Measurements from ENCODE around the gene R3HDM1. TPM values are rescaled to one million over a fixed set of nuclear protein-coding genes. Genes with fewer than 3 reads are reported as not detected.

The R3HDM1 gene
- total and polyA plus RNA-seq, 4 donors, result 5.4 to 27.8 (median 13.2) TPM

DNA sequence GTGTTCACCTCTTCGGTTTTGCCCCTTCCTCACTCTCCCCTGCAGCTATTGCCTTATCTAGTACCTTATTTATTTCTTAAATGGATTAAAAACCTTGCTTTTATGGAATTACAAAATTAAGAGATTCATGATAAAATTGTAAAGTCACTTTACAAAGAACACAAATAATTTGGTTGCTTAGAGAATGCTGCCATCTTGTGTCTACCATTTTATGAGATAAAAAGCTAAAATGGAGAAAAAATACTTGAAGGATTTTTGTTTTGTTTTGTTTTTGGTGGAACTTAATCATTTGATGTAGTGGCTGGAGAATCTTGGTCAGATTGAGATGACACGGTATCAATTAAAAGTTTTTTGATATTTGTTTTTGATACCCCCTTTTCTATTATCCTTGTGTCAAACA is 69.6 kb downstream of the R3HDM1 start:
- DNase-seq (peak in 2 of 3 donors; percentile 26 to 43), ATAC-seq (ENCODE audit: insufficient read depth, low FRiP score) (no peak)
- Histone ChIP-seq H3K9ac (ENCODE audit: insufficient read depth in 1 of 2, low read length in 2 of 2) (no peak overlapping the region), H3K9me3 (ENCODE audit: control insufficient read depth in 4 of 4, insufficient read depth in 3 of 4, low read length in 3 of 4) (no peaks in the 10 kb centered on the region), H3K27ac (ENCODE audit: low read depth in 1 of 2, low read length in 1 of 2) (no peak overlapping the region), H3K36me3 (ENCODE audit: control insufficient read depth in 4 of 4, insufficient read depth in 4 of 4, low read length in 4 of 4) (peaks cover 2 to 6% (median 5%) of the 10 kb centered on the region in 4 donors), H3K4me3 (no peak overlapping the region), H3K27me3 (ENCODE audit: control insufficient read depth in 3 of 3, insufficient read depth in 3 of 3, low read length in 2 of 3) (no peaks in the 10 kb centered on the region), H3K4me1 (ENCODE audit: control insufficient read depth in 5 of 5, insufficient read depth in 5 of 5, low read length in 5 of 5) (no peaks in the 10 kb centered on the region)
- 95% methylated on average over 2 of the region's 2 CpGs for WGBS, 2 donors
- no peak for TF ChIP-seq CTCF (IDR thresholded peaks at IDR 0.05; ENCODE audit: control extremely low read depth, extremely low read depth)

GRCh38 chr2:135603543-135603942 is 72.3 kb downstream of the R3HDM1 start:
- Histone ChIP-seq H3K4me3 (no peak overlapping the region), H3K27me3 (ENCODE audit: control insufficient read depth in 3 of 3, insufficient read depth in 3 of 3, low read length in 2 of 3) (no peaks in the 10 kb centered on the region), H3K27ac (ENCODE audit: low read depth in 1 of 2, low read length in 1 of 2) (no peak overlapping the region), H3K9me3 (ENCODE audit: control insufficient read depth in 4 of 4, insufficient read depth in 3 of 4, low read length in 3 of 4) (no peaks in the 10 kb centered on the region), H3K9ac (ENCODE audit: insufficient read depth in 1 of 2, low read length in 2 of 2) (no peak overlapping the region), H3K4me1 (ENCODE audit: control insufficient read depth in 5 of 5, insufficient read depth in 5 of 5, low read length in 5 of 5) (no peaks in the 10 kb centered on the region), H3K36me3 (ENCODE audit: control insufficient read depth in 4 of 4, insufficient read depth in 4 of 4, low read length in 4 of 4) (peaks cover 5 to 7% (median 6%) of the 10 kb centered on the region in 4 donors)
- TF ChIP-seq CTCF (IDR thresholded peaks at IDR 0.05; ENCODE audit: control extremely low read depth, extremely low read depth), result no peak
- no peak for ATAC-seq (ENCODE audit: insufficient read depth, low FRiP score)
- WGBS, 2 donors, result 93% methylated on average over 7 of the region's 7 CpGs
- no peak for DNase-seq

GRCh38 chr2:135607561-135607960 is 76.3 kb downstream of the R3HDM1 start:
- TF ChIP-seq CTCF (IDR thresholded peaks at IDR 0.05; ENCODE audit: control extremely low read depth, extremely low read depth), result no peak
- DNase-seq (peak in 1 of 3 donors; percentile 10), ATAC-seq (ENCODE audit: insufficient read depth, low FRiP score) (no peak)
- Histone ChIP-seq H3K36me3 (ENCODE audit: control insufficient read depth in 4 of 4, insufficient read depth in 4 of 4, low read length in 4 of 4) (peaks cover 3 to 7% (median 6%) of the 10 kb centered on the region in 4 donors), H3K4me3 (no peak overlapping the region), H3K4me1 (ENCODE audit: control insufficient read depth in 5 of 5, insufficient read depth in 5 of 5, low read length in 5 of 5) (no peaks in the 10 kb centered on the region), H3K9me3 (ENCODE audit: control insufficient read depth in 4 of 4, insufficient read depth in 3 of 4, low read length in 3 of 4) (no peaks in the 10 kb centered on the region), H3K27ac (ENCODE audit: low read depth in 1 of 2, low read length in 1 of 2) (no peak overlapping the region), H3K9ac (ENCODE audit: insufficient read depth in 1 of 2, low read length in 2 of 2) (no peak overlapping the region), H3K27me3 (ENCODE audit: control insufficient read depth in 3 of 3, insufficient read depth in 3 of 3, low read length in 2 of 3) (no peaks in the 10 kb centered on the region)
- 90% methylated on average over 2 of the region's 2 CpGs for WGBS, 2 donors

- Histone ChIP-seq H3K36me3 (ENCODE audit: control insufficient read depth in 4 of 4, insufficient read depth in 4 of 4, low read length in 4 of 4) (no peaks in the 10 kb centered on the region), H3K27me3 (ENCODE audit: control insufficient read depth in 3 of 3, insufficient read depth in 3 of 3, low read length in 2 of 3) (no peaks in the 10 kb centered on the region), H3K9ac (ENCODE audit: insufficient read depth in 1 of 2, low read length in 2 of 2) (no peak overlapping the region), H3K4me1 (ENCODE audit: control insufficient read depth in 5 of 5, insufficient read depth in 5 of 5, low read length in 5 of 5) (no peaks in the 10 kb centered on the region), H3K27ac (ENCODE audit: low read depth in 1 of 2, low read length in 1 of 2) (no peak overlapping the region), H3K4me3 (no peak overlapping the region), H3K9me3 (ENCODE audit: control insufficient read depth in 4 of 4, insufficient read depth in 3 of 4, low read length in 3 of 4) (no peaks in the 10 kb centered on the region)
- no peak for TF ChIP-seq CTCF (IDR thresholded peaks at IDR 0.05; ENCODE audit: control extremely low read depth, extremely low read depth)
- WGBS, 2 donors, result 94 to 98% methylated on average over 2 of the region's 2 CpGs
- ATAC-seq (ENCODE audit: insufficient read depth, low FRiP score) (no peak), DNase-seq (no peak)
Measured at GRCh38 chr2:135612319-135612718, 81.0 kb downstream of the R3HDM1 start.
